HS-27A (cell line): ENCODE results near the gene DGKI.

Experiments
- DNase-seq: peaks from one replicate; pipeline ENCODE4 v3.0.0-alpha.2; 2012; ENCODE audit warnings: low read depth, missing footprints

DGKI gene

DNA sequence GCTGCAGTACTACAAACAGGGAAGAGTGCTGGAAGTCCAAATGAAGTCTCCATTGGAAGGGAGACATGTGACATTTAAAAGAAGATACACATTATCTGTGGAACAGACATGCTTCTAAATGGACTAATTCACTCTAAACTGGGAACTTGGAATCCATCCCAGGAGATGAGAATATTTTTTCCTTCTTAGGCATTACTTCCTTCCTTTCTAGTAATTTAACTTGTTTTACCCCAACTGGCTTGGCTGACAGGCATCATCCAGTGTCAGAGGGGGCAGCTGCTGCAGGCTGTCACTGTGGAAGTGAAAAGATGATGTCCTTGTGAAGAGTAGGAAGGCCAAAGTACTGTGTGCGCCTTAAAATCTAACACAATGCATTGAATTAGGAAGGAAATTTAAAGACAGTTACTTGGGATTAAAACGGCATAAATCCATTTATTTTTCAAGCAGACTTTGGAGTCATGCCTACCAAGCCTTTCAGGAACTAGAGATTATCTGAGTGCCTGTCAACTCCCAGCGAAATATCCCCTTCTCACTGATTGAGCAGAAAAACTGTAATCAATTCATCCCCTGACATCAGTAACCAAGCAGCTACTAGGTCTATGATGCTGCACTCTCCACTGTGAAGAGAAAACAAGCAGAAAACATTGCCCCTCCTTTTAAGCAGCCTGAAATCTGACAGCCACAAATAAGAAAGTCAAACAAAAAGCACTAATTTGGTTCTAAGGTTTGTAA is 161.2 kb downstream of the DGKI start:
- no peak for DNase-seq

- DNase-seq, result no peak
Measured at GRCh38 chr7:137684776-137685175, 162.0 kb downstream of the DGKI start.

GRCh38 chr7:137684316-137684715 is 162.5 kb downstream of the DGKI start:
- DNase-seq, result no peak

DNA sequence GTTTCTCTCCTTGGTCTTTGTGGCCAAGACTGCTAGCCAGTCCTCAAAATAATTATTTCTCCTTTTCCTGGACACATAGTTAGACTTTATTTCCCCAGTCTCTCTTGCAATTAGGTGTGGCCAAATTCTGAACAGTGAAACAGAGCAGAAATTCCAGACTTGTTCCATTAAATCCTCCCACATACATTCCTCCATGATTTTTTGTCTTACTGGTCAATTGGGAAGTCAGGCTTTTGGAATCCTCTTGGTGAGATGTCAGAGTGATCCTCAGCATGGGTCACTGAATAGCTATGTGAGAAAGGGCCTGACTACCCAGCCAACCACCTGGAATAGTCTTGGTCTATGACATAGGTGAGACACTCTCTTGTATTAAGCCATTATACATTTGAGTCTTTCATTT is 164.2 kb downstream of the DGKI start:
- DNase-seq, result no peak

- no peak for DNase-seq
Measured at GRCh38 chr7:137681657-137682562, 164.9 kb downstream of the DGKI start.

- DNase-seq, result no peak
Measured at GRCh38 chr7:137674551-137675409, 172.0 kb downstream of the DGKI start.

GRCh38 chr7:137674048-137674447 is 172.7 kb downstream of the DGKI start:
- no peak for DNase-seq

- no peak for DNase-seq
Measured at GRCh38 chr7:137671920-137672319, 174.9 kb downstream of the DGKI start.

- DNase-seq, result no peak
Measured at GRCh38 chr7:137670222-137671064, 176.3 kb downstream of the DGKI start.

GRCh38 chr7:137669706-137670105 is 177.1 kb downstream of the DGKI start:
- no peak for DNase-seq

DNA sequence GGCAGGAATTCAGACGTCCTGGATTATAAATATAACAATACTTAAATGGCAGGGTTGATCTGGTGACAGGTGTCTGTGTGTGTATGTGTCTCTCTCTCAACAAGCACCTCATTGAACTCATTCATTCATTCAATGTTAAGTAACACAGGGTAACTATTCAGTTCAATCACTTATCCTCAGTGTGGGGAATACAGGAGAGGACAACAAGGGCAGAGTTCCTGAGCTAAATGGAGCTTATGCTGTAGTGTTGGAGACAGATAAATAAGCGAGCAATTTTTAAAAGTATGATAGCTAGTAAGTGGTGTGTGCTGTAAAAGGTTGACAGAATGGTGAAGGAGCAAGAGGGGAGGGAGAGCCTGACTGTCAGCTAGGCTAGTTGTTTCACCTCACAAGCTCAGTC is 178.4 kb downstream of the DGKI start:
- DNase-seq, result no peak

DNA sequence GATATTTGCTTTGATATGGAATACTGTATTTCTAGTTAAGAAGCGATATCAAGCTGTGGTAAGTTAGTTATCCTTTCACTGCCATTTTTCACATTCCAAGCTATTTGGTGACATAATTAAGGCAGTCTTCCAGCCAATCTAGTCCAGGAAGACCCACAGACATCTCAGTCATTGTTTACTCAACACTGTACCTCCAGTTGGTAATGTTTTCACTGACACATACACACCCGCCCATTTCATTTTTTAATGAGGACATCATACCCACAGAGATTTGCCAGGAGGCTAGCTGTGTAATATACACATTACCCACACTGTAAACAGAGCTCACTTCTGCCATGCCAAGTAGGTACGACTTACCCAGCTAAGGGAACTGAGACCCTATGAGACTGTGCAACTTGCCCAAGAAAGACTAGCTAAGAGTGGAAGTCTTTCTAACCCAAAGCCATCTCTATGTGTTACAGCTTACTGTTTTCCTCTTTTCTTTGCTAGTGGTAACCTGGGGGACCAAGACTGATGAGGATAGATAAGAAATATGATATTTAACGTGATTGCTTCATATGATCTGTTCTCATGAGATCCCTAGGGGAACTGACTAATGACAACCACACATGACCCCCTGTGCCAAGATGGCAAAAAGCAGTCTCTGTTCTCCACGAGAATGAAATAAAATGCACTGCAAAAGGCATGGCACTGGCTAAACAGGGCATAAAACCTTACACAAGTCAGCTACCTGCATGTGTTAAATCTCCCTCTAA is 179.0 kb downstream of the DGKI start:
- DNase-seq, result peak; percentile 71

DNA sequence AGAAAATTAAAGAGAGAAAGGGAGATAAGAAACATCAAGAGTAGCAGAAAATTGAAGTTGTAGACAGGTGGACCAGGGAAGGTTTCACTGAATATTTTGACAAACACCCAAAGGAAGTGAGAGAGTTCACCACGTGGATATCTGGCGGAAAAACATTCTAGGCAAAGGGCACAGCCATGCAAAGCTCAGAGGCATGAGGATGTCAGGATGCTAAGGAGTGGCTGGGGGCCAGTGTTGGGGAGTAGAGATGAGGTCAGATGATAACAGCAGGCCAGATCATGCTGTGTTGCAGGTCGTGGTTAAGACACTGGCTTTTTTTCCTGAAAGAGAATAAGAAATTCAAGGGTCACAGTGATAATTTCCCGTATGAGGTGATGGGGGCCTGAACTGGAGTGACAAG is 181.9 kb downstream of the DGKI start:
- no peak for DNase-seq

GRCh38 chr7:137661634-137662033 is 185.1 kb downstream of the DGKI start:
- DNase-seq, result no peak

- no peak for DNase-seq
Measured at GRCh38 chr7:137658190-137658900, 188.4 kb downstream of the DGKI start.

- DNase-seq, result no peak
Measured at GRCh38 chr7:137657476-137658189, 189.1 kb downstream of the DGKI start.

DNA sequence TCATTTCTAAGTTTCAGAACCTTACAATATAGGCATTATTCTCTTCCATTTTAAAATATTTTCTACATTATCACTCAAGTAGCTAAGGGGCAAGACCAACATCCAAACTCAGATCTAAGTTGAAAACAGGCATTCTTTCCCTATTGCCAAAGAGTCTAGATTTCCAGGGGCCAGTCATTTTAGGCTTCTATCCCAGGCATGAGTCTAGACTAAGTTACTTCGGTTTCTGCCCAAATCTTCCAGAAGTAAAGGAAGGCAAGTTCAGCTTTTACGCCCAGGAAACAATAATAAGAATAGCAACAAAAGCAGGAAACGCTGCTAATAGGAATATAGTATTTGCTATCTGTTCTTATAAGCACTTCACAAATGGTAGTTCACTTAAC is 189.9 kb downstream of the DGKI start:
- no peak for DNase-seq

DNA sequence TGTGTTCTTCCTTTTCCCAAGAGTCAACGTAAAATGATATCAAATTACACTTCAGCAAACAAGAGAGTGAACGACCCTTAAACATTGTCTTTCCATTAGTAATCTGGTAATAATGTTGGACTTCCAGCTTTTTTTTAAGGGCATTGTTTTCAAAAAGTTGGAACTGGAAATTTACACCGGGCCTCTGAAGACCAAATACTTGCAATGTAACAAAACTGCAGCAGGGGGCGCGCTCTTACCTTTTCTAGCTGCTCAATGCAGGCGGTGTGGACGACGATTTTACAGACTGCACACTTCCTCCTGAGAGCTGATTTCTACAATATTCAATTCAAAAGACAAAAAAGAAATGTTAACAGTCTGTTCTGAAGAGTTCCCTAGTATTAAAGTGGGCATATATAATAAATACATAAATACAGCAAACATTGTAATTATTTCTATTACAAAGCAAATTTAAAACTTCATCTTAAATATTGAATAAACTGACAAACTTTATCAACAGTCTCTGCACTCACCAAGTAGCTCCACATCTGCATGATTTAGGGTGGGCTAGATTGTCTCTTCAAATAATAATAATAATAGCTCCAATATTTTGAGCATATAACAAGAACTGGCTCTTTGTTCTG is 190.4 kb downstream of the DGKI start:
- DNase-seq, result no peak

DNA sequence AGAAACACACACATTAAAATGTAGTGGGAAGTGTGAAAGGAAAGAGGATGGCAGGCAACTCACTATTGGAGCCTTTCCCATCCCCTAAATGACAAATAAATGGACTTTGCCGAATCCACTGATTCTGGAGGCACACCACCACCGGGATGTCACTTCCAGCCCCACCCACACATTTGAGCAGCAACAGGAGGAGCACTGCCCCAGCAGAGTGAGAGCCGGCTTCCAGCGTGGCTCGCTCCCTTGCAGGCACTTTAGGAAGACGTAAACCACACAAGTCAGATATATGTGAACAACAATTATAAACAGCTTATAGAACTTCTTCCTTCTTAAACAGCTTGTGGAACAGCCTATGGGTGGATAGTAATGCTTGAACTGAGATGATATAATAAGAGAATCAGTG is 191.0 kb downstream of the DGKI start:
- DNase-seq, result no peak
